Loucy (cell line): Measurements from ENCODE around the gene HDAC10.

ENCODE experiments used
- H2AFZ ChIP-seq: fragments of 200-600 bp; sonication (generic); 2 replicates; pipeline ENCODE4 v1.6.0; 2016; ENCODE audit warnings: antibody characterized with exemption, mild to moderate bottlenecking, low read length, moderate library complexity
- H3F3A ChIP-seq: fragments of 200-600 bp; 2 replicates; pipeline ENCODE4 v1.6.0; 2016; ENCODE audit warnings: antibody characterized with exemption, low read depth, mild to moderate bottlenecking
- H3K27me3 ChIP-seq: fragments of 200-600 bp; sonication (generic); 2 replicates; pipeline ENCODE4 v1.6.1; 2014; ENCODE audit warnings: low read length, mild to moderate bottlenecking; ENCODE audit not compliant: insufficient read depth, poor library complexity, severe bottlenecking
- H3K36me3 ChIP-seq: fragments of 200-600 bp; sonication (generic); 2 replicates; pipeline ENCODE4 v1.6.1; 2016; ENCODE audit warnings: low read length; ENCODE audit not compliant: insufficient read depth
- H3K4me1 ChIP-seq: fragments of 200-600 bp; sonication (generic); 2 replicates; pipeline ENCODE4 v1.5.1; 2014; ENCODE audit warnings: low read length, mild to moderate bottlenecking; ENCODE audit not compliant: insufficient read depth, poor library complexity, severe bottlenecking
- H3K4me2 ChIP-seq: fragments of 200-600 bp; sonication (generic); 2 replicates; pipeline ENCODE4 v1.6.0; 2014; ENCODE audit warnings: antibody characterized with exemption, low read length, low read depth, mild to moderate bottlenecking; ENCODE audit not compliant: poor library complexity, severe bottlenecking
- H3K4me3 ChIP-seq: fragments of 200-600 bp; sonication (generic); 2 replicates; pipeline ENCODE4 v1.5.1; 2014; ENCODE audit warnings: low read length, mild to moderate bottlenecking, mixed read lengths; ENCODE audit not compliant: poor library complexity, severe bottlenecking
- H3K79me2 ChIP-seq: fragments of 200-600 bp; sonication (generic); 2 replicates; pipeline ENCODE4 v1.6.1; 2014; ENCODE audit warnings: low read length; ENCODE audit not compliant: insufficient read depth
- H3K9ac ChIP-seq: fragments of 200-600 bp; sonication (generic); 2 replicates; pipeline ENCODE4 v1.6.0; 2014; ENCODE audit warnings: mild to moderate bottlenecking, low read depth, low read length, moderate library complexity; ENCODE audit not compliant: poor library complexity, severe bottlenecking
- H3K9me2 ChIP-seq: fragments of 200-600 bp; sonication (generic); replicated peaks from 2 replicates; pipeline ENCODE4 v1.6.1; 2016; ENCODE audit warnings: low read depth, low read length, mixed read lengths
- H3K9me3 ChIP-seq: fragments of 200-600 bp; sonication (generic); 2 replicates; pipeline ENCODE4 v1.6.1; 2014; ENCODE audit warnings: mild to moderate bottlenecking, antibody characterized with exemption, low read length, low read depth; ENCODE audit not compliant: insufficient read depth
- H4K20me1 ChIP-seq: fragments of 200-600 bp; sonication (generic); 2 replicates; pipeline ENCODE4 v1.6.0; 2014; ENCODE audit warnings: antibody characterized with exemption, low read length, mild to moderate bottlenecking; ENCODE audit not compliant: insufficient read depth, poor library complexity, severe bottlenecking
- CTCF ChIP-seq: fragments of 200-600 bp; sonication (generic); conservative IDR thresholded peaks from 2 replicates; pipeline ENCODE4 v1.5.1; 2014; ENCODE audit warnings: mild to moderate bottlenecking, antibody characterized with exemption, low read length
- EZH2phosphoT487 ChIP-seq: fragments of 200-600 bp; IDR thresholded peaks from 2 replicates; pipeline ENCODE4 v1.6.1; 2018; ENCODE audit warnings: antibody characterized with exemption, mild to moderate bottlenecking, moderate library complexity, borderline replicate concordance

Gene HDAC10

DNA sequence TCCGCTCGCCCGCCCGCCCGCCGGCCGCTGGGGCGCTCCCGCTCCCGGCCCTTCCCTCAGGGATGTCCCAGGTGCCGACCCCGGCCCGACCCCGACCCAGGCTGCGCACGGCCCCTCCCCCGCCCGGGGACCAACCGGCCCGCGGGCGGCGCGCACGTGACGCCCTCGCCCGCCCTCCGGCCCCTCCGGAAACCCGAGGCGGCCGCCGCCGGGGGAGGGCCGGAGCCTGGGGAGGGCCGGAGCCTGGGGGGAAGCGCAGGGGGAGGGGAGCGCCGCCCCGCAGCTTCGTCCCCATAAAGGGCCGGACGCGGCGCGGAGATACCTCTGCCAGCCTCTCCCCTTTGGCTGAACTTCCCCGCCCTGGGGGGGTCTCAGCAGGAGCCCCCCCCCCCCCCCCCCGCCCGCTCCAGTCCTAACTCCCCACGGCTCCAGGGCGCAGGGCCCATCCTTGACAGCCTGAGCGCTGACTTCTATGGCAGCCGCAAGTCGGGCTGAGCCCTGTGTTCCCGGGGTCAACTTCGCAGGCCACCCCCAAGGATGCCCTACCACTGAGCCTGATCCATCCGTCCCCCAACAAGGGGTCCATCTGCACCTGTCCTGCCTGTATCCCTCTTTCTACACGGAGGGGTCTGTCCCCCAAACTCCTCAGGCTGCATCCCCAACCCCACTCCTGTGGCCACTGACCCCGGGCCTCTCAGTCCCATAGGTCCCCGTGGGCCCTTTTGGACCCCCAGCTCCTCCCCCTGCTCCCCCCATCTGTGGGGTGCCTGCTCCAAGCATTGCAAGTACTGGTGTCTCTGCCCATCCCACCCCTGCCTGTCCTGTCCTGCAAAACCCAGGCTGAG, 10.8 kb upstream of the HDAC10 start, which contains the start of gene MAPK12:
TSS of gene MAPK12 (minus strand) at position 69 of the 845 bp plus-strand sequence. CDS start 174 bp downstream, outside the sequence.
- no peak within 1 kb of the TSS for H3K4me3 ChIP-seq
- no peak within 1 kb of the TSS for H3K4me2 ChIP-seq
- no peaks in the 10 kb centered on the region for H4K20me1 ChIP-seq
- no peak for TF ChIP-seq CTCF
- TF ChIP-seq EZH2phosphoT487 = no peak
- H3K4me1 ChIP-seq = no peaks in the 10 kb centered on the region
- no peaks in the 10 kb centered on the region for H3K27me3 ChIP-seq
- H2AFZ ChIP-seq = no peak within 1 kb of the TSS
- H3F3A ChIP-seq = no peaks in the 10 kb centered on the region
- no peaks in the 10 kb centered on the region; the same call in 1 of the 2 replicates for H3K9me3 ChIP-seq
- H3K79me2 ChIP-seq = no peaks in the 10 kb centered on the region
- H3K9me2 ChIP-seq = no peaks in the 10 kb centered on the region
- no peaks in the 10 kb centered on the region for H3K36me3 ChIP-seq
- no peak within 1 kb of the TSS for H3K9ac ChIP-seq

GRCh38 chr22:50260801-50261614, 9.9 kb upstream of the HDAC10 start:
- TF ChIP-seq CTCF (no peak), EZH2phosphoT487 (no peak)
- H4K20me1 ChIP-seq = no peaks in the 10 kb centered on the region
- H3K9ac ChIP-seq = no peak overlapping the region
- H3K79me2 ChIP-seq = no peaks in the 10 kb centered on the region
- H3K4me1 ChIP-seq = no peaks in the 10 kb centered on the region
- H3K36me3 ChIP-seq = no peaks in the 10 kb centered on the region
- H3K4me3 ChIP-seq = no peak overlapping the region
- no peaks in the 10 kb centered on the region for H3F3A ChIP-seq
- no peaks in the 10 kb centered on the region for H3K9me2 ChIP-seq
- no peaks in the 10 kb centered on the region for H3K27me3 ChIP-seq
- no peak overlapping the region for H3K4me2 ChIP-seq
- H2AFZ ChIP-seq = no peak overlapping the region
- H3K9me3 ChIP-seq = no peaks in the 10 kb centered on the region

- no peaks in the 10 kb centered on the region for H4K20me1 ChIP-seq
- H3K9ac ChIP-seq = no peak overlapping the region
- H3K9me2 ChIP-seq = no peaks in the 10 kb centered on the region
- H3K4me2 ChIP-seq = no peak overlapping the region
- H3K79me2 ChIP-seq = no peaks in the 10 kb centered on the region
- TF ChIP-seq CTCF = no peak
- TF ChIP-seq EZH2phosphoT487 = no peak
- H3F3A ChIP-seq = no peaks in the 10 kb centered on the region
- H3K36me3 ChIP-seq = no peaks in the 10 kb centered on the region
- H3K4me1 ChIP-seq = no peaks in the 10 kb centered on the region
- H3K9me3 ChIP-seq = no peaks in the 10 kb centered on the region
- no peak overlapping the region for H3K4me3 ChIP-seq
- no peaks in the 10 kb centered on the region for H3K27me3 ChIP-seq
- H2AFZ ChIP-seq = no peak overlapping the region
These were observed 9.4 kb upstream of the HDAC10 start for GRCh38 chr22:50260434-50260800.
